LNCaP clone FGC (cell line): ENCODE data around the gene MGAT3.

Source experiments
- DNase-seq: peaks from one replicate; pipeline ENCODE4 v3.0.0-alpha.2; 2011; ENCODE audit warnings: low read depth
- H3K4me3 ChIP-seq: 2 replicates; pipeline ENCODE4 v1.5.1; 2011; ENCODE audit warnings: mild to moderate bottlenecking, low read depth, low read length, control low read depth
- CTCF ChIP-seq: IDR thresholded peaks from 2 replicates; pipeline ENCODE4 v1.5.1; 2012; ENCODE audit warnings: mild to moderate bottlenecking; ENCODE audit not compliant: control insufficient read depth, insufficient read depth; ENCODE audit errors: extremely low read depth

The MGAT3 gene

GRCh38 chr22:39470451-39471291 lies 13.9 kb downstream of the MGAT3 start:
- no peak for DNase-seq
- no peak overlapping the region for H3K4me3 ChIP-seq
- no peak for TF ChIP-seq CTCF

- DNase-seq: no peak
- TF ChIP-seq CTCF: no peak
- H3K4me3 ChIP-seq: no peak overlapping the region
Observed at GRCh38 chr22:39471381-39472141, 14.7 kb downstream of the MGAT3 start.

- no peak overlapping the region for H3K4me3 ChIP-seq
- no peak for DNase-seq
- TF ChIP-seq CTCF: no peak
Observed at GRCh38 chr22:39472570-39473556, 16.1 kb downstream of the MGAT3 start.

GRCh38 chr22:39473851-39474250 lies 17.0 kb downstream of the MGAT3 start:
- TF ChIP-seq CTCF: no peak
- DNase-seq: no peak

GRCh38 chr22:39474351-39475111 lies 17.7 kb downstream of the MGAT3 start:
- TF ChIP-seq CTCF: no peak
- H3K4me3 ChIP-seq: no peak overlapping the region
- no peak for DNase-seq

More at GRCh38 chr22:39473851-39474250, 17.0 kb downstream of the MGAT3 start:
- no peak overlapping the region for H3K4me3 ChIP-seq

- no peak overlapping the region for H3K4me3 ChIP-seq
- DNase-seq: no peak
- no peak for TF ChIP-seq CTCF
Observed at GRCh38 chr22:39475337-39475736, 18.5 kb downstream of the MGAT3 start.
